22Rv1 (cell line): Measurements from ENCODE around the gene GART.

Source experiments
- H3K27ac ChIP-seq: fragments of 450-650 bp; 2 replicates; pipeline ENCODE4 v1.5.1; 2017
- CTCF ChIP-seq: fragments of 450-650 bp; IDR thresholded peaks from 2 replicates; pipeline ENCODE4 v1.5.1; 2017; ENCODE audit warnings: mild to moderate bottlenecking
- ZFX ChIP-seq: fragments of 450-650 bp; IDR thresholded peaks from 2 replicates; pipeline ENCODE4 v1.6.1; 2017; ENCODE audit warnings: antibody characterized with exemption, borderline replicate concordance

The GART gene

GRCh38 chr21:33561373-33561772, 19.5 kb upstream of the GART start:
- no peak for TF ChIP-seq CTCF
- TF ChIP-seq ZFX, result no peak

GRCh38 chr21:33560965-33561364, 19.0 kb upstream of the GART start:
- H3K27ac ChIP-seq, result no peak overlapping the region
- TF ChIP-seq ZFX, result no peak
- TF ChIP-seq CTCF, result no peak

More at GRCh38 chr21:33561373-33561772, 19.5 kb upstream of the GART start:
- H3K27ac ChIP-seq, result no peak overlapping the region

- H3K27ac ChIP-seq, result no peak overlapping the region
- TF ChIP-seq ZFX, result no peak
- no peak for TF ChIP-seq CTCF
These were observed 17.9 kb upstream of the GART start for GRCh38 chr21:33559813-33560212.

GRCh38 chr21:33558777-33559421, 17.0 kb upstream of the GART start:
- no peak overlapping the region for H3K27ac ChIP-seq
- TF ChIP-seq CTCF (no peak), ZFX (no peak)

GRCh38 chr21:33557447-33557846, 15.5 kb upstream of the GART start:
- TF ChIP-seq ZFX (no peak), CTCF (no peak)
- no peak overlapping the region for H3K27ac ChIP-seq

- H3K27ac ChIP-seq, result no peak overlapping the region
- TF ChIP-seq ZFX (no peak), CTCF (no peak)
These were observed 13.0 kb upstream of the GART start for GRCh38 chr21:33554982-33555344.

- TF ChIP-seq ZFX (no peak), CTCF (no peak)
- H3K27ac ChIP-seq, result no peak overlapping the region
These were observed 12.5 kb upstream of the GART start for GRCh38 chr21:33554236-33554981.
